ENCODE measurements around the gene BTBD16.

Gene BTBD16

GRCh38 chr10:122295451-122295809, 24.3 kb downstream of the BTBD16 start:
- TF ChIP-seq, protein P1, sequence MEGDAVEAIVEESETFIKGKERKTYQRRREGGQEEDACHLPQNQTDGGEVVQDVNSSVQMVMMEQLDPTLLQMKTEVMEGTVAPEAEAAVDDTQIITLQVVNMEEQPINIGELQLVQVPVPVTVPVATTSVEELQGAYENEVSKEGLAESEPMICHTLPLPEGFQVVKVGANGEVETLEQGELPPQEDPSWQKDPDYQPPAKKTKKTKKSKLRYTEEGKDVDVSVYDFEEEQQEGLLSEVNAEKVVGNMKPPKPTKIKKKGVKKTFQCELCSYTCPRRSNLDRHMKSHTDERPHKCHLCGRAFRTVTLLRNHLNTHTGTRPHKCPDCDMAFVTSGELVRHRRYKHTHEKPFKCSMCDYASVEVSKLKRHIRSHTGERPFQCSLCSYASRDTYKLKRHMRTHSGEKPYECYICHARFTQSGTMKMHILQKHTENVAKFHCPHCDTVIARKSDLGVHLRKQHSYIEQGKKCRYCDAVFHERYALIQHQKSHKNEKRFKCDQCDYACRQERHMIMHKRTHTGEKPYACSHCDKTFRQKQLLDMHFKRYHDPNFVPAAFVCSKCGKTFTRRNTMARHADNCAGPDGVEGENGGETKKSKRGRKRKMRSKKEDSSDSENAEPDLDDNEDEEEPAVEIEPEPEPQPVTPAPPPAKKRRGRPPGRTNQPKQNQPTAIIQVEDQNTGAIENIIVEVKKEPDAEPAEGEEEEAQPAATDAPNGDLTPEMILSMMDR (IDR thresholded peaks at IDR 0.05; ENCODE audit: low read depth, low read length), result no peak
- no peak for DNase-seq (ENCODE audit: extremely low read depth, low read depth)

GRCh38 chr10:122296363-122297120, 25.4 kb downstream of the BTBD16 start:
- TF ChIP-seq, protein P1 (IDR thresholded peaks at IDR 0.05; ENCODE audit: low read depth, low read length), result no peak
- no peak for DNase-seq (ENCODE audit: extremely low read depth, low read depth)

- TF ChIP-seq, protein P1 (IDR thresholded peaks at IDR 0.05; ENCODE audit: low read depth, low read length), result no peak
These were observed 26.5 kb downstream of the BTBD16 start for GRCh38 chr10:122297583-122297982.

GRCh38 chr10:122298206-122298597, 27.1 kb downstream of the BTBD16 start:
- TF ChIP-seq, protein P1 (IDR thresholded peaks at IDR 0.05; ENCODE audit: low read depth, low read length), result no peak
- no peak for DNase-seq (ENCODE audit: extremely low read depth, low read depth)

More at GRCh38 chr10:122297583-122297982, 26.5 kb downstream of the BTBD16 start:
- no peak for DNase-seq (ENCODE audit: extremely low read depth, low read depth)

DNA sequence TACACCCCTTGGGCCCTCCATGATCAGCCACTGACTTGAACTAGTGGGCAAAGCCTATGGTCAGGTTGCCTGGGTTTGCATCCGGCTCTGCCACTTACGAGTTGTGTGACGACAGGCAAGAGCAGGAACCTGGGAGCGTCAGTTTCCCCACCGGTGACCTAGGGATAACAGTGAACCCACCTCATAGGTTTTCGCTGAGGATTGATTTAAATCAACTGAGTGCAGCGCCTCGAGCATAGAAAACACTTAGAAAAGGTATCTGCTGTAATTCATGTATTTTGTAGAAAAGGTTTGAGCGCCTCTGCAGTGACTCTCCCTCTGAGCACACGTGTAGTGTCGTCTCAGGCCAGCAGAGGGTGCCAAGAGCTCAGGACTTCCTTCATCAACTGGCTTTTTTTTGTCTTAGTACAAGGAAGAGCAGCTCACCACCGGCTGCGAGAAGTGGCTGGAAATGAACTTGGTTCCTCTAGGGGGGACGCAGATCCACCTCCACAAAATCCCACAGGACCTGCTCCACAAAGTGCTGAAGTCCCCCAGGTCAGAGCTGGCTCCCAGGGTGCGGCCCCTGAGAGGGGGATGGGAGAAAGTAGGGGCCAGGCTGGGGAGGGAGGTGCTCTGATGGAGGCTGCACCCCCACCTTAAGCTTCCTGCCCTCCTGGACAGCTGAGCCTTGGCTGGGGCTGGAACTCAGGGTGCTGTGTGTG, 27.7 kb downstream of the BTBD16 start:
- DNase-seq (ENCODE audit: extremely low read depth, low read depth), result peak; percentile 40
- TF ChIP-seq, protein P1 (IDR thresholded peaks at IDR 0.05; ENCODE audit: low read depth, low read length), result peak; percentile 92

- TF ChIP-seq, protein P1 (IDR thresholded peaks at IDR 0.05; ENCODE audit: low read depth, low read length), result no peak
- no peak for DNase-seq (ENCODE audit: extremely low read depth, low read depth)
These were observed 28.5 kb downstream of the BTBD16 start for GRCh38 chr10:122299423-122300075.

Measured in AG09319 (cell line).